HFFc6 (cell line): ENCODE data around the gene EPHB3. TPM values are rescaled to one million over a fixed set of nuclear protein-coding genes. Genes with fewer than 3 reads are reported as not detected.
"Not testable (repeated sequence)": the region's sequence is repeated elsewhere in the genome, so short reads cannot be mapped to it uniquely, and the experiment has no call there.

Experiments
- DNase-seq: peaks from one replicate; pipeline ENCODE4 v3.0.0-alpha.2; 2018
- H3K27ac Mint-ChIP-seq: 2 replicates; pipeline ENCODE4 v1.8.0; 2020; ENCODE audit warnings: mild to moderate bottlenecking, mixed read lengths
- H3K27me3 Mint-ChIP-seq: 2 replicates; pipeline ENCODE4 v1.8.0; 2021; ENCODE audit warnings: mild to moderate bottlenecking, moderate library complexity, mixed read lengths; ENCODE audit not compliant: insufficient read depth
- H3K36me3 Mint-ChIP-seq: 2 replicates; pipeline ENCODE4 v1.8.0; 2021; ENCODE audit warnings: low read depth, mixed read lengths
- H3K4me1 Mint-ChIP-seq: 2 replicates; pipeline ENCODE4 v1.8.0; 2020; ENCODE audit warnings: low read depth, mixed read lengths
- H3K4me3 Mint-ChIP-seq: 2 replicates; pipeline ENCODE4 v1.8.0; 2020; ENCODE audit warnings: mild to moderate bottlenecking, moderate library complexity, mixed read lengths
- H3K9me3 Mint-ChIP-seq: 2 replicates; pipeline ENCODE4 v1.8.0; 2020; ENCODE audit warnings: mild to moderate bottlenecking, mixed read lengths
- total RNA-seq, 6 experiments: library from RNA; stranded (reverse); fragmentation: NEBNext Ultra II Directional; extraction: Animal tissue kit (Norgen Biotek cat#: 25700); gene quantifications; 2 replicates in 1 of 6; 3 replicates in 5 of 6; pipeline ENCODE4 v1.2.3, GENCODE V29; 2021
- TF ChIP-seq, protein P1 (sequence below): fragments of 200-600 bp; sonication (generic); IDR thresholded peaks from 2 replicates; pipeline ENCODE4 v1.5.0; 2021; ENCODE audit warnings: antibody characterized with exemption, mild to moderate bottlenecking

The EPHB3 gene
- total RNA-seq, 6 experiments from 2014 or later = 3.0 to 6.6 (median 3.6) TPM

DNA sequence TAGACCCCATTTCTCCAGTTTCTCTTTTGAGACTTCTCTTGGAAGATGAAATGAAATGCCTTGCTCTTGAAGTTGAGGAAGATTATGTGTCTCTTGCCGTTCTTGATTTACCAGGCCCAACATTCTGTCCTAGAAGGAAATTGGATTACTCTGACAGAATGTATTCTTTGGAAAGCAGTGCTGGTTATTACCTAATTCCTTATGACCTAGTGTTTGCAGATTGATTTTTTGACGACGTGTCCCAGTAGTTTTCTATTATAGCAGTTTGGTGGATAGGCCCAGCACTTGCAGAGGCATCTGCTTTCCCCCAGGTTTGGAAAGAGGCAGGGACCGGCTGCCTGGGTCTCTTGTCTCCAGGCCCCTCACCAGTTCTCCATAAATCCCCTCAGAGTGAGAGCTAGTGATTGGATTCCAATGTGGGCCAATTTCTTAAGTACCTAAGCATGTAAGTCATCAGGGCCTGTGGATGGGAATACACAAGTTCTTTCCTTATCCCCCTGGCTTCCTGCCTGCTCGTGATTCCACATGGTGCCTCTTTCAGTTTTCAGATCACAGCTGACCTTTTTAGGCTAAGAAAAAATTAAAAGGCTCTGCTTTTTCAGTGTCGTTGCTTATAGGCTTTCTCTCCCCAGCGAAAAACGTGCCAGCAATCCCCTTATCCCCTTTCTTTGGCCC, 50.2 kb downstream of the EPHB3 start:
- Mint-ChIP-seq H3K9me3 (no peaks in the 10 kb centered on the region), H3K4me1 (peaks cover 24% of the 10 kb centered on the region), H3K36me3 (no peaks in the 10 kb centered on the region), H3K27ac (no peak overlapping the region), H3K4me3 (no peak overlapping the region), H3K27me3 (peaks cover 12% of the 10 kb centered on the region)
- TF ChIP-seq, protein P1, sequence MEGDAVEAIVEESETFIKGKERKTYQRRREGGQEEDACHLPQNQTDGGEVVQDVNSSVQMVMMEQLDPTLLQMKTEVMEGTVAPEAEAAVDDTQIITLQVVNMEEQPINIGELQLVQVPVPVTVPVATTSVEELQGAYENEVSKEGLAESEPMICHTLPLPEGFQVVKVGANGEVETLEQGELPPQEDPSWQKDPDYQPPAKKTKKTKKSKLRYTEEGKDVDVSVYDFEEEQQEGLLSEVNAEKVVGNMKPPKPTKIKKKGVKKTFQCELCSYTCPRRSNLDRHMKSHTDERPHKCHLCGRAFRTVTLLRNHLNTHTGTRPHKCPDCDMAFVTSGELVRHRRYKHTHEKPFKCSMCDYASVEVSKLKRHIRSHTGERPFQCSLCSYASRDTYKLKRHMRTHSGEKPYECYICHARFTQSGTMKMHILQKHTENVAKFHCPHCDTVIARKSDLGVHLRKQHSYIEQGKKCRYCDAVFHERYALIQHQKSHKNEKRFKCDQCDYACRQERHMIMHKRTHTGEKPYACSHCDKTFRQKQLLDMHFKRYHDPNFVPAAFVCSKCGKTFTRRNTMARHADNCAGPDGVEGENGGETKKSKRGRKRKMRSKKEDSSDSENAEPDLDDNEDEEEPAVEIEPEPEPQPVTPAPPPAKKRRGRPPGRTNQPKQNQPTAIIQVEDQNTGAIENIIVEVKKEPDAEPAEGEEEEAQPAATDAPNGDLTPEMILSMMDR = no peak
- DNase-seq = no peak

DNA sequence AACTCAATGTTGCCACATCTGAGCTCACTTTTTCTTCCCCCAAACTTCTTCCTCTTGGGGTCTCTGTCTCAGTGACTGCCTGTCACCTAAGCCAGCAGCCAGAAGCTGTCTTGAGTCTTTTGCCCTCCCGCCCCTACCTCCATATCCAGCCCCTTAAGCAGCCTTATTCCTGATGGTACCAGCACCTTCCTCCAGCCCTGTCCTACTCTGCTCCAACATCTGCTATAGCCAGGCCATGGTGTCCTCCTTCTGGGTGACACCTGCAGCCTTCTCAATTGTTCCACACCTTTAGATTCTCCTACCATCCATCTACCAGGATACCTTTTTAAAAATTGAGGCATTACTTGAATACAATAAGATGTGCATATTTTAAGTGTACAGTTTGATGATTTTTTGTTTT, 53.8 kb downstream of the EPHB3 start:
- H3K4me1 Mint-ChIP-seq = peaks cover 11% of the 10 kb centered on the region
- H3K27me3 Mint-ChIP-seq = peaks cover 27% of the 10 kb centered on the region
- no peaks in the 10 kb centered on the region for H3K36me3 Mint-ChIP-seq
- TF ChIP-seq, protein P1 = no peak
- H3K27ac Mint-ChIP-seq = no peak overlapping the region
- no peak for DNase-seq
- H3K9me3 Mint-ChIP-seq = no peaks in the 10 kb centered on the region
- H3K4me3 Mint-ChIP-seq = no peak overlapping the region

DNA sequence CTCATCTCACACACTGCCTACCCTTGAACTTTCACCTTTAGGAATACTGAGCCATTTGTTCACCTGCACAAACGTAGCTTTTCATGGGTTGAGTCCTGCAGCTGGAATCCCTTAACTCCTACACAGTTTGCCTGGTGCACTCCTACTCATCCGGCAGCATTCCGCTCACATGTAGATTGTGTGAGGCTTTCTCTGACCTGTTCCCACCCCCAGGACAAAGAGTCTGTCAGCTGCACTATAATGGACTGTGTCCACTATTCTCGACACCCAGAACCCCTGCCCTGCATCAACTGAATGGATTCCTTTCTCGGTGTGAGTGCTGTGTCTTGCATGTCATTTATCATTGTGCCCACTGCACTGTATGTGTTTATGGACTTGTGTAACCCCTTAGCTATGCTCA, 54.9 kb downstream of the EPHB3 start:
- Mint-ChIP-seq H3K4me1 (peaks cover 17% of the 10 kb centered on the region), H3K27me3 (peaks cover 27% of the 10 kb centered on the region), H3K27ac (no peak overlapping the region), H3K9me3 (no peaks in the 10 kb centered on the region), H3K36me3 (no peaks in the 10 kb centered on the region), H3K4me3 (no peak overlapping the region)
- TF ChIP-seq, protein P1 = no peak
- DNase-seq = no peak

DNA sequence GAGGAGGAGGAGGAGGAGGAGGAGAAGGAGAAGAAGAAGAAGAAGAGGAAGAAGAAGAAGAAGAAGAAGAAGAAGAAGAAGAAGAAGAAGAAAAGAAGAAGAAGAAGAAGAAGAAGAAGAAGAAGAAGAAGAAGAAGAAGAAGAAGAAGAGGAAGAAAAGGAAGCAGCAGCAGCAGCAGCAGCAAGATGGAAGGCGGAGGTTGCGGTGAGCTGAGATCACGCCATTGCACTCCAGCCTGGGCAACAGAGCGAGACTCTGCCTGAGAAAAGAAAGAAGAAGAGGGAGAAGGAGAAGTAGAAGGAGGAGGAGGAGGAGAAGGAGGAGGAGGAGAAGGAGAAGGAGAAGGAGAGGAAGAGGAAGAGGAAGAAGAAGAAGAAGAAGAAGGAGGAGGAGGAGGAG, 55.7 kb downstream of the EPHB3 start:
- H3K9me3 Mint-ChIP-seq, DNase-seq, H3K27ac Mint-ChIP-seq, H3K36me3 Mint-ChIP-seq, H3K4me3 Mint-ChIP-seq: not testable (repeated sequence)
- Mint-ChIP-seq H3K4me1 (peaks cover 17% of the 10 kb centered on the region), H3K27me3 (peaks cover 24% of the 10 kb centered on the region)

DNA sequence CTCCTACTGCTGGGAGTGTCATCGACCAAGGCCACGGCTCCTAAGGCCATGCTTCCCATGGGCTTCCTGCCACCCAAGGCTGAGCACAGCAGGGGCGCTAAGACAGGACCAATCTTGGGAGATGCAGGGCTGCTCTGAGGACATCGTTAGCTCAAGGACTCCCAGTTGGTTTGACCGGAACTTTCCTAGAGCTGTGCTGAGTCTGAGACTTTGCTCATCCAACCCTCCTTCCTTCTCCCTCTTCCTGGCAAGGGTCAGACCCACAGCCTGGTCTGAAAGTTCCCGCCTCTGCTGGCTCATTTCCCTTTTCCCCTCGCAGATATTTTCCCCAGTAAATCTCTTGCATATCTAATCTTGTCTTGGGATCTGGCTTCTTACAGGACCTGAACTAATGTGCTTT, 57.2 kb downstream of the EPHB3 start:
- Mint-ChIP-seq H3K4me1 (peaks cover 17% of the 10 kb centered on the region), H3K27me3 (peaks cover 24% of the 10 kb centered on the region), H3K36me3 (no peaks in the 10 kb centered on the region), H3K27ac (no peak overlapping the region), H3K9me3 (no peaks in the 10 kb centered on the region), H3K4me3 (no peak overlapping the region)
- TF ChIP-seq, protein P1 = no peak
- DNase-seq = no peak

DNA sequence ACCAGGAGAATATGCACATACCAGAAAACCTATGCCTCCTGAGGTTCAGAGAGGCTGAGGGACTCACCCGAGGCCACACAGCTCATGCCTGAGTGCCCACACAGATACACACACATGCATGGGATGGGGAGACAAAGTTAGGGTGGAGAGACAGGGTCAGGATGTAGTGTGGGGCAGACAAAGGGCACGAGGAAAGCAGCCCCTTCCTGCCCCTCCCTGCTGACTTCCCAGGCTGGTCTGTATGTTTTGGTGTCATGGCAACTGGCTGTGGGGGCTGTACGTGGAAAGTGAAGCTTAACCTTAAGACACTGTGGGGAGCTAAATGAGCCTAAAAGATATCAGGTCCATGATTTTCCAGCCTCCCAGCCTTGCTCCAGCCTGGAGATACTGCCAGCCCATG, 57.8 kb downstream of the EPHB3 start:
- no peak for DNase-seq
- Mint-ChIP-seq H3K4me3 (no peak overlapping the region), H3K27me3 (peaks cover 24% of the 10 kb centered on the region), H3K9me3 (no peaks in the 10 kb centered on the region), H3K27ac (no peak overlapping the region), H3K36me3 (no peaks in the 10 kb centered on the region), H3K4me1 (peaks cover 17% of the 10 kb centered on the region)
- TF ChIP-seq, protein P1 = no peak
